Upper lobe of right lung (tissue), 1 donor: ENCODE results near the gene SDK2. TPM values are rescaled to one million over a fixed set of nuclear protein-coding genes. Genes with fewer than 3 reads are reported as not detected.
A peak's percentile ranks its signal among the peaks of the same experiment; 100 is the strongest.

Source experiments
- ATAC-seq: fragments of 200-7000 bp; cut with Tn5 transposase; one replicate; pipeline ENCODE4 v1.9.1; 2020; ENCODE audit warnings: mild to moderate bottlenecking, moderate library complexity
- DNase-seq: peaks from one replicate; pipeline ENCODE4 v3.0.0-alpha.2; 2020
- H3K27ac ChIP-seq: fragments of 200-600 bp; one replicate; pipeline ENCODE4 v1.8.0; 2022
- H3K27me3 ChIP-seq: fragments of 200-600 bp; one replicate; pipeline ENCODE4 v1.8.0; 2022; ENCODE audit warnings: mild to moderate bottlenecking
- H3K36me3 ChIP-seq: fragments of 200-600 bp; one replicate; pipeline ENCODE4 v1.8.0; 2022
- H3K4me1 ChIP-seq: fragments of 200-600 bp; one replicate; pipeline ENCODE4 v1.8.0; 2022
- H3K4me3 ChIP-seq: fragments of 200-600 bp; one replicate; pipeline ENCODE4 v1.8.0; 2022; ENCODE audit warnings: mild to moderate bottlenecking
- H3K9me3 ChIP-seq: fragments of 200-600 bp; one replicate; pipeline ENCODE4 v1.8.0; 2022
- intact Hi-C: fragments of 100-400 bp; cut with DNase I; formaldehyde crosslinking; loops from one replicate; pipeline ENCODE4 v1.11.0; 2022
- total RNA-seq: library from RNA; stranded (reverse); fragmentation: NEBNext Ultra II Directional; extraction: Animal tissue kit (Norgen Biotek cat#: 25700); gene quantifications from one replicate; pipeline ENCODE4 v1.2.1, GENCODE V29; 2021
- TF ChIP-seq, protein P1 (sequence below): fragments of 200-600 bp; IDR thresholded peaks from one replicate; pipeline ENCODE4 v1.8.0; 2022; ENCODE audit warnings: antibody characterized with exemption
- donor health status: DM: no; HTN: yes; CAD: no; lungs with severe emphysema.

The SDK2 gene
- total RNA-seq, 1 donor from 2014 or later = 2.3 TPM

DNA sequence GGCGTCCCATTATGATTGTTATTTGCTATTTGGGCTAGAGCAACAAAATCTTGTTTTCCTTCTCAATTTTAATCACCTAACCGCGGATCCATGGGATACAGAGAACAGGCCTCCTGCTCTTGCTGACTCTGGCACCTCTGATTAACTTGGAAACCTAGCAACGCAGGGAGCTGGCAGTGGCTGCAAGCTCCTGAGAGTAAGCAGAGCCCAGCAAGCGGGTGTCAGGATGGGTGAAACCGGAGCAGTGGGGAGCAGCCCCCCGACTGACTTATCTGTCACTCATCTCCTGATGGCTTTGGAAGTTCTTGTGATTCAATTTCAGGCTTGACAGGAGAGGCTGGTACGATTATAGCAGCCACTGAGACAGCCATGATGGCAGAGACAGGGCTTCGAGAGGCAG lies 286.9 kb downstream of the SDK2 start:
- ATAC-seq = no peak

DNA sequence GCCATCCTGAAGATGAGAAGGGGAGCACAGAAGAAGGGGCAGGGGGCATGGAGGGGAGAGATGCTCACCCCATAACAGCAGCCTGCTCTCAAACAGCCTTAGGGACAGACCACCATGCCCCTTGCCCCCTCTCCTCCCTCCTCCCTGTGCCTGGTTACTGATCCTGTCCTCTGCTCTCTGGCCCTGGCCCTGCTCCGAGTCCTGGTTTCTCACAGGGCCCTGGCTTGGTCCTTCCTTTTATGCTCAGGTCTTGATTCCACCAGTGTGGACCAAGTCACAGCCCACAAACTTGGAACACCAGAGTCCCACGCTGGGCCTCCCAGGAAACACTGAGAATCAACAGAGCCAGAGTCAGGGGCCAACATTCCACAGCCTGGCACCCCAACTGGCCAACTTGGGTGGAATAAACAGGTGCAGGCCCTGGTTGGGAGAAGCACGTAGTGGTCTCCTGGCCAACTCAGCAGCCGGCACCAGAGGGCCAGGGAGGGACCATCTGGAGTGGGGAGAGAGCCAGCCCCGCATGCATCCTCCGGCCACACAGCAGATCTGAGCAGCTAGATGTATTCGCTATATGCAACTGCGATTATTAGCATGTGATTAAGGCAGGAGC lies 287.6 kb downstream of the SDK2 start:
- intact Hi-C loops = no loop called here
- Histone ChIP-seq H3K4me3 (no peak overlapping the region), H3K9me3 (no peaks in the 10 kb centered on the region), H3K36me3 (no peaks in the 10 kb centered on the region), H3K4me1 (peaks cover 2% of the 10 kb centered on the region), H3K27me3 (no peaks in the 10 kb centered on the region), H3K27ac (no peak overlapping the region)
- ATAC-seq = no peak
- TF ChIP-seq, protein P1, sequence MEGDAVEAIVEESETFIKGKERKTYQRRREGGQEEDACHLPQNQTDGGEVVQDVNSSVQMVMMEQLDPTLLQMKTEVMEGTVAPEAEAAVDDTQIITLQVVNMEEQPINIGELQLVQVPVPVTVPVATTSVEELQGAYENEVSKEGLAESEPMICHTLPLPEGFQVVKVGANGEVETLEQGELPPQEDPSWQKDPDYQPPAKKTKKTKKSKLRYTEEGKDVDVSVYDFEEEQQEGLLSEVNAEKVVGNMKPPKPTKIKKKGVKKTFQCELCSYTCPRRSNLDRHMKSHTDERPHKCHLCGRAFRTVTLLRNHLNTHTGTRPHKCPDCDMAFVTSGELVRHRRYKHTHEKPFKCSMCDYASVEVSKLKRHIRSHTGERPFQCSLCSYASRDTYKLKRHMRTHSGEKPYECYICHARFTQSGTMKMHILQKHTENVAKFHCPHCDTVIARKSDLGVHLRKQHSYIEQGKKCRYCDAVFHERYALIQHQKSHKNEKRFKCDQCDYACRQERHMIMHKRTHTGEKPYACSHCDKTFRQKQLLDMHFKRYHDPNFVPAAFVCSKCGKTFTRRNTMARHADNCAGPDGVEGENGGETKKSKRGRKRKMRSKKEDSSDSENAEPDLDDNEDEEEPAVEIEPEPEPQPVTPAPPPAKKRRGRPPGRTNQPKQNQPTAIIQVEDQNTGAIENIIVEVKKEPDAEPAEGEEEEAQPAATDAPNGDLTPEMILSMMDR = no peak
- peak; percentile 52 for DNase-seq

More for the DNA sequence above, 286.9 kb downstream of the SDK2 start:
- intact Hi-C loops = no loop called here
- TF ChIP-seq, protein P1 = no peak
- Histone ChIP-seq H3K36me3 (no peaks in the 10 kb centered on the region), H3K4me1 (peaks cover 2% of the 10 kb centered on the region), H3K4me3 (no peak overlapping the region), H3K9me3 (no peaks in the 10 kb centered on the region), H3K27me3 (no peaks in the 10 kb centered on the region), H3K27ac (no peak overlapping the region)
- DNase-seq = no peak

DNA sequence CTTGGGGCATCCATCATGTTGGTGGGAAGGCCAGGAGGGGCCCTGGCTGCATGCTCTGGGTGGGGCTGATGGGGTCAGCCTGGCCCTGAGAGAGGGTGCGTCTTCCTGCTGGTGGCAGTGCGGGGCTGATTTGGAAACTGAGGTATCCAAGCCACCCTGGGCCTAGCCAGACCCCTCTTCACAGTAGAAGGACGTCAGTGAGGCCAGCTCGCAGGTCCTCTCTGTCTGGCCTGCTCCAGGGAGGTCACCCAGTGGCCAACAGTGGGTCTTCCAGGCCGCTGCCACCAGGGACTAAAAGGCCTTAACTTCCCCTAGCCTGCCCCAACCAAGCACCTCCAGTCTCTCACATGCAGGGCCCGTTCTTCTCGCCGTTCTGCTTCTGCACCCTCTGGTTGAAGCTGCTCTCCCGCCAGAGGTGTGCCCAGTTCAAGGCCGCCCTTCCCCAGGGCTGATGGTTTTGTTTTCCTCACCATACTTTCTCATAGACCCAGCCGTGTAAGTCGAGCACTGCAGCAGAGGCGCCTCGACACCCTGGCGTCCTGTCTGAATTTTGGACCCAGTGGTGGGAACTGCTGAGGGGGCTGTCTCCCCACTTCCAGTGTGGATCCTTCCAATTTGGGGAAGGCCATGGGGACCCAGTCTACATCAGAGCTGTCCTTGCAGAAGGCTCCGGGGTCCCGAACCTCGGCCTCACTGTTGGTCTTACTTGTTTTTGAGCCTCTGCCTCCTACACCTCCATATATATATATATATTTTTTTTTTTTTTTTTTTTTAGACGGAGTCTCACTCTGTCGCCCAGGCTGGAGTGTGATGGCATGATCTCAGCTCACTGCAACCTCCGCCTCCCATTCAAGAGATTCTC lies 289.6 kb downstream of the SDK2 start:
- Histone ChIP-seq H3K4me1 (no peaks in the 10 kb centered on the region), H3K9me3 (no peaks in the 10 kb centered on the region), H3K27me3 (no peaks in the 10 kb centered on the region), H3K36me3 (no peaks in the 10 kb centered on the region), H3K27ac (no peak overlapping the region), H3K4me3 (no peak overlapping the region)
- no peak for ATAC-seq
- no peak for DNase-seq
- TF ChIP-seq, protein P1 = no peak
- intact Hi-C loops = no loop called here

DNA sequence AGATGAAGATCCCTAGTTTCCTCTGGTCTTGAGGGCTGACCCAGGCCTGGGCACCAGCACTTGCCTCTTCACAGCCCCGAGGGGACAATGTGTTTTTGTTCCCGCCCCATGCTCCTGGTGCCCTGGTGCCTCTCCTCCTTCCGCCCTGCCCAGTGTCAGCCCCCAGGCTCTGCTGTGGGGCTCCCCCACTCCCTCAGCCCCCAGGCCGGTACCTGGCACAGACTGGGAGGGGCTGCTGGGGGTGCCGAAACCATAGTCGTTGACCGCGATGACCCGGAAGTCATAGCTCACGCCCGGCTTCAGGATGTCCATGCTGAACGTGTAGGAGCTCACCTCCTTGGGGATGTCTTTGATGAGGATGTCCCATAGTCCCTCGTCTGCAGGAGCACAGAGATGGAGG lies 292.0 kb downstream of the SDK2 start:
- no peaks in the 10 kb centered on the region for H3K27me3 ChIP-seq
- intact Hi-C loops = no loop called here
- TF ChIP-seq, protein P1 = no peak
- H3K4me1 ChIP-seq = no peaks in the 10 kb centered on the region
- ATAC-seq (no peak), DNase-seq (no peak)
- no peak overlapping the region for H3K4me3 ChIP-seq
- no peak overlapping the region for H3K27ac ChIP-seq
- H3K36me3 ChIP-seq = no peaks in the 10 kb centered on the region
- no peaks in the 10 kb centered on the region for H3K9me3 ChIP-seq

DNA sequence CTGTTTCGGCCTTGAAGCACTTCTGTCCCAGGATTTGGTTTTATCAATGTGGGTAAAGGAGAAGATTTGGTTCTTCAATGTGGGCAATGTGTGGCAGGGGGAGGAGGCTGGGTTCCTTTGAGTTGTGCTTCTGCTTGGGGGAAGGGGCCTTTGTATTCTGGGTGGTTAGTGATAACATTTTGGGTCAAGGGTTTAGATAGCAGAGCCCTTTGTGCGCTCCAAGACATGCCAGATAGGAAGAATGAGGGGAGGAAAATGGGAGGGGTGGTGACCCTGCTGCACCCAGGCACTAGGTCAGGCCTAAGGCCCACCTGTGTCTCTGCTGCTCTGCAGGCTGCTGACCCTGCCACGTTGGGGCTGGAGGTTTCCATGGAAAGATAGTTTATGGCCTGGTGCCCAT lies 292.5 kb downstream of the SDK2 start:
- TF ChIP-seq, protein P1 = no peak
- no peak overlapping the region for H3K27ac ChIP-seq
- H3K36me3 ChIP-seq = no peaks in the 10 kb centered on the region
- no peaks in the 10 kb centered on the region for H3K4me1 ChIP-seq
- no peaks in the 10 kb centered on the region for H3K27me3 ChIP-seq
- ATAC-seq (no peak), DNase-seq (no peak)
- intact Hi-C loops = no loop called here
- no peaks in the 10 kb centered on the region for H3K9me3 ChIP-seq
- no peak overlapping the region for H3K4me3 ChIP-seq
